Measurements from ENCODE around the gene ZNF771. TPM values are rescaled to one million over a fixed set of nuclear protein-coding genes. Genes with fewer than 3 reads are reported as not detected.

ZNF771 gene
- total RNA-seq, 1 experiment from 2014 or later: 14.0 TPM

- DNase-seq: no peak
- Histone ChIP-seq H3K36me3 (peaks cover 6% of the 10 kb centered on the region), H3K27me3 (no peaks in the 10 kb centered on the region), H3K9me3 (replicated peaks) (no peaks in the 10 kb centered on the region), H3K27ac (peak overlapping the region; percentile 63; the same call in 1 of the 2 replicates), H3K4me1 (peaks cover 8% of the 10 kb centered on the region), H3K4me3 (peak overlapping the region; percentile 69)
Observed at GRCh38 chr16:30406795-30407101, 658 bp upstream of the ZNF771 start.

GRCh38 chr16:30407804-30408534 lies 563 bp downstream of the ZNF771 start:
- H3K27me3 ChIP-seq: no peaks in the 10 kb centered on the region
- peak overlapping the region; percentile 63 for H3K27ac ChIP-seq
- H3K4me1 ChIP-seq: peaks cover 7% of the 10 kb centered on the region
- DNase-seq: peak in 1 of 2 experiments; percentile 31
- H3K9me3 ChIP-seq (replicated peaks): no peaks in the 10 kb centered on the region
- peaks cover 14% of the 10 kb centered on the region for H3K36me3 ChIP-seq
- peak overlapping the region; percentile 69 for H3K4me3 ChIP-seq

- Histone ChIP-seq H3K36me3 (peaks cover 24% of the 10 kb centered on the region), H3K4me3 (no peak overlapping the region), H3K27ac (no peak overlapping the region), H3K9me3 (replicated peaks) (no peaks in the 10 kb centered on the region), H3K27me3 (no peaks in the 10 kb centered on the region), H3K4me1 (peaks cover 7% of the 10 kb centered on the region)
- DNase-seq: peak; percentile 92 to 97
Observed at GRCh38 chr16:30409125-30410060, 2.0 kb downstream of the ZNF771 start.

- no peaks in the 10 kb centered on the region for H3K9me3 ChIP-seq (replicated peaks)
- no peak for DNase-seq
- H3K27me3 ChIP-seq: no peaks in the 10 kb centered on the region
- H3K27ac ChIP-seq: no peak overlapping the region
- peaks cover 29% of the 10 kb centered on the region for H3K36me3 ChIP-seq
- no peak overlapping the region for H3K4me3 ChIP-seq
- 0 out of 2 replicates have a peak, but pooled peaks cover under 1% of the 10 kb centered on the region for H3K4me1 ChIP-seq
Observed at GRCh38 chr16:30413112-30413806, 5.9 kb downstream of the ZNF771 start.

- Histone ChIP-seq H3K27ac (no peak overlapping the region), H3K36me3 (peaks cover 38% of the 10 kb centered on the region), H3K4me3 (no peak overlapping the region), H3K27me3 (no peaks in the 10 kb centered on the region), H3K4me1 (no peaks in the 10 kb centered on the region), H3K9me3 (replicated peaks) (no peaks in the 10 kb centered on the region)
- DNase-seq: no peak
Observed at GRCh38 chr16:30414159-30414558, 6.8 kb downstream of the ZNF771 start.

GRCh38 chr16:30416047-30416603 lies 8.7 kb downstream of the ZNF771 start:
- Histone ChIP-seq H3K4me1 (no peaks in the 10 kb centered on the region), H3K27me3 (no peaks in the 10 kb centered on the region), H3K4me3 (no peak overlapping the region), H3K9me3 (replicated peaks) (no peaks in the 10 kb centered on the region), H3K36me3 (peaks cover 46% of the 10 kb centered on the region), H3K27ac (no peak overlapping the region)
- DNase-seq: no peak

GRCh38 chr16:30416624-30417528 lies 9.5 kb downstream of the ZNF771 start:
- DNase-seq: no peak
- no peak overlapping the region for H3K27ac ChIP-seq
- no peaks in the 10 kb centered on the region for H3K4me1 ChIP-seq
- no peaks in the 10 kb centered on the region for H3K27me3 ChIP-seq
- H3K4me3 ChIP-seq: no peak overlapping the region
- peaks cover 46% of the 10 kb centered on the region for H3K36me3 ChIP-seq
- no peaks in the 10 kb centered on the region for H3K9me3 ChIP-seq (replicated peaks)

GRCh38 chr16:30417529-30418349 lies 10.3 kb downstream of the ZNF771 start:
- Histone ChIP-seq H3K36me3 (peaks cover 49% of the 10 kb centered on the region), H3K4me3 (no peak overlapping the region), H3K4me1 (no peaks in the 10 kb centered on the region), H3K27ac (no peak overlapping the region), H3K27me3 (no peaks in the 10 kb centered on the region), H3K9me3 (replicated peaks) (no peaks in the 10 kb centered on the region)
- no peak for DNase-seq

- no peak for DNase-seq
- H3K4me3 ChIP-seq: no peak overlapping the region
- H3K4me1 ChIP-seq: no peaks in the 10 kb centered on the region
- H3K27me3 ChIP-seq: no peaks in the 10 kb centered on the region
- no peaks in the 10 kb centered on the region for H3K9me3 ChIP-seq (replicated peaks)
- no peak overlapping the region for H3K27ac ChIP-seq
- H3K36me3 ChIP-seq: peaks cover 49% of the 10 kb centered on the region
Observed at GRCh38 chr16:30418350-30419181, 11.2 kb downstream of the ZNF771 start.

GRCh38 chr16:30421010-30421409 lies 13.6 kb downstream of the ZNF771 start:
- no peak for DNase-seq
- no peak overlapping the region for H3K4me3 ChIP-seq
- H3K4me1 ChIP-seq: no peaks in the 10 kb centered on the region
- H3K9me3 ChIP-seq (replicated peaks): no peaks in the 10 kb centered on the region
- no peaks in the 10 kb centered on the region for H3K27me3 ChIP-seq
- peaks cover 57% of the 10 kb centered on the region for H3K36me3 ChIP-seq
- no peak overlapping the region for H3K27ac ChIP-seq

GRCh38 chr16:30428055-30428454 lies 20.6 kb downstream of the ZNF771 start:
- Histone ChIP-seq H3K9me3 (replicated peaks) (no peaks in the 10 kb centered on the region), H3K4me3 (no peak overlapping the region), H3K27ac (no peak overlapping the region), H3K36me3 (peaks cover 36% of the 10 kb centered on the region), H3K4me1 (0 out of 2 replicates have a peak, but pooled peaks cover 5% of the 10 kb centered on the region), H3K27me3 (no peaks in the 10 kb centered on the region)
- no peak for DNase-seq

GRCh38 chr16:30429418-30429677 lies 21.9 kb downstream of the ZNF771 start:
- Histone ChIP-seq H3K9me3 (replicated peaks) (no peaks in the 10 kb centered on the region), H3K4me3 (peak overlapping the region; percentile 73), H3K36me3 (peaks cover 26% of the 10 kb centered on the region), H3K27ac (peak overlapping the region; percentile 56), H3K27me3 (no peaks in the 10 kb centered on the region), H3K4me1 (0 out of 2 replicates have a peak, but pooled peaks cover 5% of the 10 kb centered on the region)
- no peak for DNase-seq
